ENCODE measurements around the gene MIS12. TPM values are rescaled to one million over a fixed set of nuclear protein-coding genes. Genes with fewer than 3 reads are reported as not detected.

MIS12 gene
- total and polyA plus RNA-seq, 2 of the 8 experiments (the other 6 are each of a cell fraction or from before 2014, with no cell fraction given), result 9.5 to 25.6 TPM

GRCh38 chr17:5500247-5500588 lies 13.9 kb downstream of the MIS12 start:
- Histone ChIP-seq H3K23me2 (ENCODE audit: low read depth, low read length) (peaks cover 17% of the 10 kb centered on the region; the same call in 1 of the 2 replicates), H3K23ac (ENCODE audit: insufficient read length) (no peak overlapping the region), H3K4me3 (ENCODE audit: extremely low read depth in 1 of 4, insufficient read depth in 2 of 4, low read depth in 3 of 4, low read length in 4 of 4) (peak overlapping the region; percentile 54 to 66 (median 61)), H3K79me1 (ENCODE audit: low read depth, low read length) (no peaks in the 10 kb centered on the region), H3K9ac (replicated peaks in 1 of 4; ENCODE audit: extremely low read depth in 1 of 4, low read depth in 3 of 4, low read length in 3 of 4) (peak overlapping the region in 3 of 4 experiments; percentile 12 to 25 (median 19); a peak in 4 of 7 replicates), H2BK15ac (ENCODE audit: low read length) (no peak overlapping the region), H2BK12ac (ENCODE audit: low read depth, low read length) (no peak overlapping the region), H3K27me3 (replicated peaks in 1 of 4; ENCODE audit: control insufficient read depth in 3 of 4, extremely low read depth in 1 of 4, insufficient read depth in 3 of 4, low read length in 3 of 4) (peaks cover 7 to 40% (median 25%) of the 10 kb centered on the region in 4 experiments), H3K27ac (ENCODE audit: low read depth, low read length) (no peak overlapping the region), H3K79me2 (ENCODE audit: control insufficient read depth in 1 of 2, insufficient read depth in 2 of 2, low read length in 2 of 2) (no peaks in the 10 kb centered on the region), H2AFZ (ENCODE audit: low read length) (0 out of 2 replicates have a peak overlapping the region, but pooled peaks have one; percentile 15), H3K14ac (ENCODE audit: insufficient read length) (no peak overlapping the region), H4K20me1 (replicated peaks in 1 of 2; ENCODE audit: control insufficient read depth in 1 of 2, insufficient read depth in 2 of 2, low read length in 2 of 2) (peaks cover 0 to 2% of the 10 kb centered on the region in 2 experiments), H3K56ac (replicated peaks; ENCODE audit: insufficient read length, low read depth, low read length) (no peak overlapping the region), H3K9me3 (ENCODE audit: insufficient read depth in 2 of 2, low read depth in 1 of 2, low read length in 1 of 2) (no peaks in the 10 kb centered on the region), H2BK120ac (replicated peaks; ENCODE audit: low read depth, low read length) (no peak overlapping the region), H4K5ac (ENCODE audit: insufficient read length, low read depth, low read length) (no peak overlapping the region), H4K91ac (replicated peaks; ENCODE audit: insufficient read length, low read length) (no peak overlapping the region), H3K4me1 (replicated peaks in 1 of 4; ENCODE audit: control insufficient read depth in 3 of 4, insufficient read depth in 4 of 4, low read length in 3 of 4) (peaks cover 0 to 8% (median 4%) of the 10 kb centered on the region in 4 experiments; a peak in 3 of 7 replicates), H4K8ac (ENCODE audit: extremely low read depth, insufficient read depth, low read length) (peak overlapping the region; percentile 16; the same call in 1 of the 2 replicates), H3K18ac (ENCODE audit: extremely low read depth, low read length) (no peak overlapping the region; the same call in 1 of the 2 replicates), H2BK20ac (ENCODE audit: low read length) (no peak overlapping the region), H3K4ac (replicated peaks; ENCODE audit: insufficient read length, low read depth, low read length) (no peak overlapping the region), H3K36me3 (ENCODE audit: control insufficient read depth in 2 of 4, insufficient read depth in 4 of 4, low read length in 3 of 4) (no peaks in the 10 kb centered on the region), H2BK5ac (ENCODE audit: low read depth, low read length) (no peak overlapping the region), H3K4me2 (ENCODE audit: insufficient read depth in 1 of 2, low read depth in 2 of 2, low read length in 2 of 2) (peak overlapping the region; percentile 86 to 98), H2AK5ac (ENCODE audit: low read depth, low read length) (no peak overlapping the region)
- ChIA-PET CTCF (ENCODE audit: partially characterized antibody) (interaction anchor here (1.0 to 1.4 kb wide), 5 partner anchors 15 to 69 kb away, joined by 3 to 5 read pairs (median 3); partner anchors contain the start of gene DERL2), POLR2A (ENCODE audit: partially characterized antibody) (interaction anchor here (1.2 to 4.1 kb wide), 7 partner anchors 8 to 81 kb away, joined by 3 to 69 read pairs (median 6); partner anchors contain the start of genes DERL2, DHX33, MIS12 and NUP88)
- 1% methylated on average over 14 of the region's 18 CpGs; no CpG with 5 or more reads in 1 of the 2 experiments for WGBS, 2 experiments (ENCODE audit: extremely low coverage in 1 of 2, insufficient coverage in 1 of 2, insufficient read length in 1 of 2, insufficient replicate concordance in 2 of 2, low coverage in 1 of 2, low lambda C conversion rate in 2 of 2, missing lambda C conversion rate in 1 of 2)
- DNase-seq (ENCODE audit: low read depth in 1 of 2, low spot score in 2 of 2), result no peak
- FAIRE-seq, result no peak
- peak; percentile 71 for TF ChIP-seq KDM4A (IDR thresholded peaks at IDR 0.05; ENCODE audit: low read depth, low read length, severe bottlenecking)
- no peak for TF ChIP-seq USF2 (IDR thresholded peaks at IDR 0.05; ENCODE audit: low read length)
- no peak for TF ChIP-seq RFX5 (IDR thresholded peaks at IDR 0.05; ENCODE audit: borderline replicate concordance, low read depth, low read length)
- TF ChIP-seq MAX (IDR thresholded peaks at IDR 0.05), result no peak
- TF ChIP-seq SIN3A (conservative IDR thresholded peaks at IDR 0.05 in 1 of 2, IDR thresholded peaks at IDR 0.05 in 1 of 2; ENCODE audit: low read depth in 1 of 2, low read length in 2 of 2), result 0 out of 4 replicates have a peak, but pooled peaks of 1 of the 2 experiments have one; percentile 26
- no peak for TF ChIP-seq CTCF (IDR thresholded peaks at IDR 0.05; ENCODE audit: control extremely low read depth in 1 of 3, insufficient read depth in 1 of 3, low read depth in 1 of 3, low read length in 3 of 3)
- no peak for TF ChIP-seq ASH2L (IDR thresholded peaks at IDR 0.05; ENCODE audit: low read length)
- no peak for TF ChIP-seq TAF7 (optimal IDR thresholded peaks at IDR 0.05; ENCODE audit: borderline replicate concordance, low read depth, low read length)
